Measurements from ENCODE around the gene KMT2E. TPM values are rescaled to one million over a fixed set of nuclear protein-coding genes. Genes with fewer than 3 reads are reported as not detected.

The KMT2E gene
- total RNA-seq, 2 experiments from 2014 or later = 295 to 296 TPM

DNA sequence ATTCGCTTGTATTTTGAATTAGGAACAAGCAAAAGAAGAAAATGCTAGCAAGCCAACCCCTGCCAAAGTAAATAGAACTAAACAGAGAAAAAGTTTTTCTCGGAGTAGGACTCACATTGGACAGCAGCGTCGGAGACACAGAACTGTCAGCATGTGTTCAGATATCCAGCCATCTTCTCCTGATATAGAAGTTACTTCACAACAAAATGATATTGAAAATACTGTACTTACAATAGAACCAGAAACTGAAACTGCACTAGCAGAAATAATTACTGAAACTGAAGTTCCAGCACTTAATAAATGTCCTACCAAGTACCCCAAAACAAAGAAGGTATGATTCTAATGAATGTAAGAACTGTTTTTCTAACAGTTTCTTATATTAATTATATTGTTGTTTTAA is 87.9 kb downstream of the KMT2E start:
- H3K9me3 Mint-ChIP-seq = no peaks in the 10 kb centered on the region
- H3K4me3 Mint-ChIP-seq = no peak overlapping the region
- intact Hi-C loops (cut with DNase I, micrococcal nuclease) = no loop called here
- no peak overlapping the region for H3K27ac ChIP-seq (ENCODE audit: low read depth in 1 of 2, low read length in 2 of 2)
- H3K9me3 ChIP-seq (ENCODE audit: control insufficient read depth in 1 of 2, insufficient read depth in 1 of 2, low read length in 2 of 2) = no peaks in the 10 kb centered on the region
- H3K4me1 Mint-ChIP-seq (ENCODE audit: low read depth) = peaks cover 56% of the 10 kb centered on the region
- POLR2A ChIA-PET = interaction anchor here (0.6 kb wide), 1 partner anchor 379 kb away, joined by 3 read pairs; no protein-coding TSS in a partner anchor
- H3K36me3 ChIP-seq (ENCODE audit: insufficient read depth, low read length) = peaks cover 86% of the 10 kb centered on the region
- TF ChIP-seq, protein P1, sequence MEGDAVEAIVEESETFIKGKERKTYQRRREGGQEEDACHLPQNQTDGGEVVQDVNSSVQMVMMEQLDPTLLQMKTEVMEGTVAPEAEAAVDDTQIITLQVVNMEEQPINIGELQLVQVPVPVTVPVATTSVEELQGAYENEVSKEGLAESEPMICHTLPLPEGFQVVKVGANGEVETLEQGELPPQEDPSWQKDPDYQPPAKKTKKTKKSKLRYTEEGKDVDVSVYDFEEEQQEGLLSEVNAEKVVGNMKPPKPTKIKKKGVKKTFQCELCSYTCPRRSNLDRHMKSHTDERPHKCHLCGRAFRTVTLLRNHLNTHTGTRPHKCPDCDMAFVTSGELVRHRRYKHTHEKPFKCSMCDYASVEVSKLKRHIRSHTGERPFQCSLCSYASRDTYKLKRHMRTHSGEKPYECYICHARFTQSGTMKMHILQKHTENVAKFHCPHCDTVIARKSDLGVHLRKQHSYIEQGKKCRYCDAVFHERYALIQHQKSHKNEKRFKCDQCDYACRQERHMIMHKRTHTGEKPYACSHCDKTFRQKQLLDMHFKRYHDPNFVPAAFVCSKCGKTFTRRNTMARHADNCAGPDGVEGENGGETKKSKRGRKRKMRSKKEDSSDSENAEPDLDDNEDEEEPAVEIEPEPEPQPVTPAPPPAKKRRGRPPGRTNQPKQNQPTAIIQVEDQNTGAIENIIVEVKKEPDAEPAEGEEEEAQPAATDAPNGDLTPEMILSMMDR (IDR thresholded peaks at IDR 0.05) = no peak
- CTCF ChIA-PET = interaction anchor here (1.0 kb wide), 1 partner anchor 89 kb away, joined by 3 read pairs; no protein-coding TSS in a partner anchor
- no peak overlapping the region for H3K4me3 ChIP-seq (ENCODE audit: low read length)
- H3K4me1 ChIP-seq (ENCODE audit: insufficient read depth, low read length) = peaks cover 3% of the 10 kb centered on the region
- ATAC-seq (ENCODE audit: poor library complexity) (no peak), DNase-seq (no peak)
- peak overlapping the region; percentile 21 for H3K27ac Mint-ChIP-seq
- H3K36me3 Mint-ChIP-seq (ENCODE audit: low read depth) = peaks cover 88% of the 10 kb centered on the region
- no peaks in the 10 kb centered on the region for H3K27me3 ChIP-seq (ENCODE audit: control insufficient read depth in 1 of 2, insufficient read depth in 2 of 2, low read length in 2 of 2)
- no peaks in the 10 kb centered on the region for H3K27me3 Mint-ChIP-seq

DNA sequence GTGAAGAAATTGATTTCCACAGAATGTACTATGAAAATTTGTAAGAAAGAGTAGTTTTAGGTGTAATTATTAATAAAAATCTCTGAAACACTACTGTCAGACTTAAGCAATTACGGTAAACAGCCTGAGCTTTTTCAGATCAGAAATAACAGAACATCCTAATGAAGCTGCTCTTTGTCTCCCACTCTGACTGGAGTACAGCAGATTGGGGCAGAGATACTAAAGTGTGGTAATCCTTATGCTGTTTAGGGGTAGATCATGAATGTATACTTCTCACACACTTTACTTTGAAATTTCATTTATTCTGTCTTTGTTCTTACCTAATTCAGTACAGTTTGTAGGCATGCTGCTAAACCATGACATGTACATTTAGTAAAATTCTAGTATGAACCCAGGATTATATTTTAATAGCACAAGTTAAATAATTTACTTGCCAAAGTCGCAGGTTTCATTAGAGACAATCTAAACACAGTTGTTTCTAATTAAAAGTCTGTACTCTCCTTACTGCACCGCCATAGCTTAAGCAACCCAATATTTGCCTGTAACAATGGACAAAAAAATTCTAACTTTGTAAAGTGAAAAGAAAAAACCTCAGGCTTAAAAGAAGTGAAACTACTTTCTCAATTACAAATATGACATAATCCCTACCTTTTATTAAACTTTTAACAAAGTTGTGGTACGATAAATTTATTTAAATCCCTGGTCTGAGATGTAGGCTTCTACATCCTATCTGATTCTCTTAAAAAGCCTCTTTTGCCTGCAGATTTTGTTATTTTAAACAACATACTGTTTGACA is 88.8 kb downstream of the KMT2E start:
- H3K27ac Mint-ChIP-seq = peak overlapping the region; percentile 81
- DNase-seq = no peak
- TF ChIP-seq, protein P1 (IDR thresholded peaks at IDR 0.05) = no peak
- Histone ChIP-seq H3K36me3 (ENCODE audit: insufficient read depth, low read length) (peaks cover 89% of the 10 kb centered on the region), H3K27me3 (ENCODE audit: control insufficient read depth in 1 of 2, insufficient read depth in 2 of 2, low read length in 2 of 2) (no peaks in the 10 kb centered on the region), H3K9me3 (ENCODE audit: control insufficient read depth in 1 of 2, insufficient read depth in 1 of 2, low read length in 2 of 2) (no peaks in the 10 kb centered on the region), H3K27ac (ENCODE audit: low read depth in 1 of 2, low read length in 2 of 2) (no peak overlapping the region), H3K4me1 (ENCODE audit: insufficient read depth, low read length) (peaks cover 3% of the 10 kb centered on the region), H3K4me3 (ENCODE audit: low read length) (no peak overlapping the region)
- intact Hi-C loops (cut with DNase I, micrococcal nuclease) = no loop called here
- peaks cover 88% of the 10 kb centered on the region for H3K36me3 Mint-ChIP-seq (ENCODE audit: low read depth)
- no peaks in the 10 kb centered on the region for H3K27me3 Mint-ChIP-seq
- peaks cover 53% of the 10 kb centered on the region for H3K4me1 Mint-ChIP-seq (ENCODE audit: low read depth)
- no peak for ATAC-seq (ENCODE audit: poor library complexity)
- POLR2A ChIA-PET = no interaction called here
- CTCF ChIA-PET = interaction anchor here (1.0 kb wide), 1 partner anchor 89 kb away, joined by 3 read pairs; no protein-coding TSS in a partner anchor
- no peaks in the 10 kb centered on the region for H3K9me3 Mint-ChIP-seq
- H3K4me3 Mint-ChIP-seq = no peak overlapping the region

DNA sequence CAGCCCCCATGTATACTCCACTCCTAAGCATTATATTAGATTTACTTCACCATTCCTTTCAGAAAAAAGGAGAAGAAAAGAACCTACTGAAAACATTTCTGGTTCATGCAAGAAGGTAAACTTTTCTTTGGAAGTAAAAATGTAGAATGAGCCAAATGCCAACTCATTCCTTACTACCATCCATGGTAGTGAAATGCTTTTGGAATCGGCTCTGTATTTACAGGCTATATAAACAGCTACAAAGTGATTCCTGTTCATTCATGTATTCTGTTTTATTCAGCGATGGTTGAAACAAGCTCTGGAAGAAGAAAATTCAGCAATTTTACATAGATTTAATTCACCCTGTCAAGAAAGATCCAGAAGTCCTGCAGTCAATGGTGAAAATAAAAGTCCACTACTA is 91.6 kb downstream of the KMT2E start:
- Mint-ChIP-seq H3K36me3 (ENCODE audit: low read depth) (peaks cover 91% of the 10 kb centered on the region), H3K27me3 (no peaks in the 10 kb centered on the region), H3K4me1 (ENCODE audit: low read depth) (peaks cover 34% of the 10 kb centered on the region), H3K4me3 (no peak overlapping the region), H3K27ac (peak overlapping the region; percentile 55), H3K9me3 (no peaks in the 10 kb centered on the region)
- H3K4me3 ChIP-seq (ENCODE audit: low read length) = no peak overlapping the region
- ChIA-PET CTCF (no interaction called here), POLR2A (interaction anchor here (1.9 kb wide), 1 partner anchor 13 kb away, joined by 4 read pairs; no protein-coding TSS in a partner anchor)
- intact Hi-C loops (cut with DNase I, micrococcal nuclease) = no loop called here
- peaks cover 94% of the 10 kb centered on the region for H3K36me3 ChIP-seq (ENCODE audit: insufficient read depth, low read length)
- ATAC-seq (ENCODE audit: poor library complexity) = no peak
- peaks cover 3% of the 10 kb centered on the region for H3K4me1 ChIP-seq (ENCODE audit: insufficient read depth, low read length)
- no peaks in the 10 kb centered on the region for H3K27me3 ChIP-seq (ENCODE audit: control insufficient read depth in 1 of 2, insufficient read depth in 2 of 2, low read length in 2 of 2)
- peak overlapping the region in 1 of 2 donors; percentile 18 for H3K27ac ChIP-seq (ENCODE audit: low read depth in 1 of 2, low read length in 2 of 2)
- no peaks in the 10 kb centered on the region for H3K9me3 ChIP-seq (ENCODE audit: control insufficient read depth in 1 of 2, insufficient read depth in 1 of 2, low read length in 2 of 2)
- TF ChIP-seq, protein P1 (IDR thresholded peaks at IDR 0.05) = no peak
- no peak for DNase-seq
